BJ (cell line): ENCODE results near the gene AP5S1. TPM values are rescaled to one million over a fixed set of nuclear protein-coding genes. Genes with fewer than 3 reads are reported as not detected.
A peak's percentile ranks its signal among the peaks of the same experiment; 100 is the strongest.

Source experiments
- CTCF ChIA-PET: fragments of 350-600 bp; formaldehyde crosslinking; extraction: SDS; loops from one replicate; lab custom pipeline; 2021; ENCODE audit warnings: antibody characterized with exemption, inconsistent platforms; lab: Yijun Ruan, JAX
- POLR2A ChIA-PET: fragments of 300-600 bp; sonication (Branson Sonifier 250); formaldehyde crosslinking; extraction: SDS; loops from one replicate; lab custom pipeline; 2021; ENCODE audit warnings: antibody characterized with exemption; lab: Charles Lee
- DNase-seq: peaks from one replicate; pipeline ENCODE4 v3.0.0-alpha.2; 2011; ENCODE audit warnings: low read depth
- H3K27me3 ChIP-seq: 2 replicates; pipeline ENCODE4 v1.6.0; 2011; ENCODE audit warnings: low read length; ENCODE audit not compliant: control insufficient read depth, insufficient read depth
- H3K36me3 ChIP-seq: 2 replicates; pipeline ENCODE4 v1.5.1; 2011; ENCODE audit warnings: low read length; ENCODE audit not compliant: control insufficient read depth, insufficient read depth
- H3K4me3 ChIP-seq: 2 replicates; pipeline ENCODE4 v1.5.1; 2011; ENCODE audit warnings: low read depth, mild to moderate bottlenecking, control low read depth, low read length
- CTCF ChIP-seq: IDR thresholded peaks from 2 replicates; pipeline ENCODE4 v1.5.1; 2011; ENCODE audit warnings: low read depth, mild to moderate bottlenecking, control low read depth, inconsistent platforms, low read length, moderate library complexity; ENCODE audit not compliant: insufficient read depth
- polyA plus RNA-seq: library from polyadenylated mRNA; depleted of rRNA; stranded (reverse); fragments of >200 nt; gene quantifications from 2 replicates; pipeline ENCODE4 v1.2.3, GENCODE V29; 2011

The AP5S1 gene
- polyA plus RNA-seq, 1 experiment, result 12.2 TPM

DNA sequence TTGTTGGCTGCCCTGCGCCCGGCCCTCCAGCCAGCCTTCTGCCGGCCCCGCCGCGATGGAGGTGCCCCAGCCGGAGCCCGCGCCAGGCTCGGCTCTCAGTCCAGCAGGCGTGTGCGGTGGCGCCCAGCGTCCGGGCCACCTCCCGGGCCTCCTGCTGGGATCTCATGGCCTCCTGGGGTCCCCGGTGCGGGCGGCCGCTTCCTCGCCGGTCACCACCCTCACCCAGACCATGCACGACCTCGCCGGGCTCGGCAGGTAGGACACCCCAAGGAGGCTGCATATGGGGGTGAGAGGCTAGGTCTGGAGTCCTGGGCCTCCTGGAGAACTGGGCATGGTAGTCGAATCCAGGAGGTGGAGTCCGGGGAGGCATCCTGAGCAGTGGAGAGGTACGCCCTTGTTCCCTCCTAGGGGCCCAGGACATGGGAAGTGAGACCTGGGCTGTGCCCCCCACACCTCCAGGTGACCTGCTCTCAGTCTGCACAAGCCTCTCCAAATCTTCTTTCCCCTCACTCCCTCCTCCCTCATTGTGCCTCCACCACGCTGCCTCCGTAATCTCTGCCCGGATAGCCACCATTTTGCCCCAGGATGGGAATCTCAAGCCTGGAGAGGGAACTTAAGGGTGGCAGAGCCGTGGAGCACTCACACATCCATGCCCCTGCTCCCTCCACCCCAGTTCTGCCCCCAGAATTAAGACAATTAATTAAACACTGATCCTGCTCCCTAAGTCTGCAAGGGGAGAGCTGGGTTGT lies 23.7 kb upstream of the AP5S1 start:
- no peak for DNase-seq
- CTCF ChIA-PET, result interaction anchor here (0.8 to 2.9 kb wide), 7 partner anchors 9 to 23 kb away, joined by 3 to 28 read pairs (median 5); partner anchors contain the start of genes AP5S1, CENPB and SPEF1
- TF ChIP-seq CTCF, result no peak
- no peaks in the 10 kb centered on the region for H3K27me3 ChIP-seq
- peak overlapping the region; percentile 68 for H3K4me3 ChIP-seq
- peaks cover 24% of the 10 kb centered on the region for H3K36me3 ChIP-seq
- POLR2A ChIA-PET, result interaction anchor here (0.5 to 0.6 kb wide), 2 partner anchors 8 to 117 kb away, joined by 3 read pairs; no protein-coding TSS in a partner anchor

- no peak for TF ChIP-seq CTCF
- POLR2A ChIA-PET, result no interaction called here
- CTCF ChIA-PET, result interaction anchor here (1.9 to 2.9 kb wide), 2 partner anchors 10 to 16 kb away, joined by 6 to 10 read pairs; partner anchors contain the start of gene CENPB
These were observed 23.2 kb upstream of the AP5S1 start for GRCh38 chr20:3797226-3797545.

GRCh38 chr20:3797592-3798372 lies 22.6 kb upstream of the AP5S1 start:
- peaks cover 31% of the 10 kb centered on the region for H3K36me3 ChIP-seq
- CTCF ChIA-PET, result interaction anchor here (2.9 kb wide), 1 partner anchor 11 kb away, joined by 10 read pairs; the partner anchor contains the start of gene CENPB
- POLR2A ChIA-PET, result no interaction called here
- TF ChIP-seq CTCF, result no peak
- DNase-seq, result no peak
- no peaks in the 10 kb centered on the region for H3K27me3 ChIP-seq
- peak overlapping the region; percentile 68 for H3K4me3 ChIP-seq

More at GRCh38 chr20:3797226-3797545, 23.2 kb upstream of the AP5S1 start:
- H3K36me3 ChIP-seq, result peaks cover 28% of the 10 kb centered on the region
- peak overlapping the region; percentile 68 for H3K4me3 ChIP-seq
- no peaks in the 10 kb centered on the region for H3K27me3 ChIP-seq
- no peak for DNase-seq

GRCh38 chr20:3798373-3798768 lies 22.0 kb upstream of the AP5S1 start:
- Histone ChIP-seq H3K4me3 (no peak overlapping the region), H3K27me3 (no peaks in the 10 kb centered on the region), H3K36me3 (peaks cover 36% of the 10 kb centered on the region)
- ChIA-PET CTCF (no interaction called here), POLR2A (no interaction called here)
- TF ChIP-seq CTCF, result no peak
- DNase-seq, result no peak

DNA sequence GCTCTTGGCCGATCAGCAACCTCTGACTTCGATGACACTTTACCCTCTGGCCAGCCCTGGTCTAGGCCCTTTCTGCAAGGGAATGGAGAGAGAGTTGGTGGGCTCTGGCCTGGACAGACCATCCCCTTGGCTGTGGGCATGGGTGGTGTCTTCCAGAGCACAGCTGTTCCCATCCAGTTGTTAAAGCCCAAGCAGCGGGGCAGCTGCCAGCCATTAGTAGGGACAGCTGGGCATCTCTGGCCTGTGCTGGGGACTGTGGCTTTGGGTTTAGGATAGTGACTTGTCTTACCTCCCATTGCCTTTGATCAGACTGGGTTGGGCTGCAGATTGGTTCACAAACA lies 21.5 kb upstream of the AP5S1 start:
- Histone ChIP-seq H3K27me3 (no peaks in the 10 kb centered on the region), H3K4me3 (no peak overlapping the region), H3K36me3 (peaks cover 37% of the 10 kb centered on the region)
- no peak for TF ChIP-seq CTCF
- CTCF ChIA-PET, result interaction anchor here (1.1 to 2.7 kb wide), 2 partner anchors 18 to 20 kb away, joined by 3 to 12 read pairs; no protein-coding TSS in a partner anchor
- no peak for DNase-seq
- POLR2A ChIA-PET, result no interaction called here
